Raji (cell line): ENCODE measurements around the gene FAM200B.

Experiments
- POLR2A ChIP-seq: IDR thresholded peaks from 2 replicates; pipeline ENCODE4 v1.6.1; 2011; ENCODE audit warnings: low read depth, low read length, control low read depth; ENCODE audit not compliant: insufficient read depth

Gene FAM200B

GRCh38 chr4:15729910-15730533 is 48.4 kb downstream of the FAM200B start:
- no peak for TF ChIP-seq POLR2A

- TF ChIP-seq POLR2A: no peak
Observed at GRCh38 chr4:15735536-15735935, 53.9 kb downstream of the FAM200B start.

- no peak for TF ChIP-seq POLR2A
Observed at GRCh38 chr4:15736514-15737050, 55.0 kb downstream of the FAM200B start.

- TF ChIP-seq POLR2A: no peak
Observed at GRCh38 chr4:15737255-15737654, 55.6 kb downstream of the FAM200B start.

DNA sequence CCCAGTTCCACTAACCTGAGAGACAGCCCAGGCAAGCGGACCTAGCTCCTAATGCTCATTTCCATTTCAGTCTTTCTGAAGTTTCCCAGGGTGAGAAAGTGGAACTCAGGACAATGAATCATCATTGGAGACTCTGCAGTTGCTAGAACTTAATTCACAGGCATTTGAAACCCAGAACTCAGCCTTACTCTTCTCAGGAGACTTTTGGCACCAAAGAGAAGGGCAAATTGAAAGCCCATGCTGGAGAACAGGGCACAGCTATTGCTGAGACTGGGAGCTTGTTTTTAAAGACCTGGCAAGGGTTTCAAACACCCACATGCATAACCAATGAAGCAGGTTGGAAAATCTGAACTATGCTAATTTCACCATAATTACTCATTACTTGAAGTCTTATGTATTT is 57.2 kb downstream of the FAM200B start:
- no peak for TF ChIP-seq POLR2A
